NCI-H2029 (cell line): ENCODE measurements around the gene ANKK1.

Experiments used
- DNase-seq: peaks from one replicate; lab custom pipeline; 2025; lab: John Stamatoyannopoulos, UW

Gene ANKK1

DNA sequence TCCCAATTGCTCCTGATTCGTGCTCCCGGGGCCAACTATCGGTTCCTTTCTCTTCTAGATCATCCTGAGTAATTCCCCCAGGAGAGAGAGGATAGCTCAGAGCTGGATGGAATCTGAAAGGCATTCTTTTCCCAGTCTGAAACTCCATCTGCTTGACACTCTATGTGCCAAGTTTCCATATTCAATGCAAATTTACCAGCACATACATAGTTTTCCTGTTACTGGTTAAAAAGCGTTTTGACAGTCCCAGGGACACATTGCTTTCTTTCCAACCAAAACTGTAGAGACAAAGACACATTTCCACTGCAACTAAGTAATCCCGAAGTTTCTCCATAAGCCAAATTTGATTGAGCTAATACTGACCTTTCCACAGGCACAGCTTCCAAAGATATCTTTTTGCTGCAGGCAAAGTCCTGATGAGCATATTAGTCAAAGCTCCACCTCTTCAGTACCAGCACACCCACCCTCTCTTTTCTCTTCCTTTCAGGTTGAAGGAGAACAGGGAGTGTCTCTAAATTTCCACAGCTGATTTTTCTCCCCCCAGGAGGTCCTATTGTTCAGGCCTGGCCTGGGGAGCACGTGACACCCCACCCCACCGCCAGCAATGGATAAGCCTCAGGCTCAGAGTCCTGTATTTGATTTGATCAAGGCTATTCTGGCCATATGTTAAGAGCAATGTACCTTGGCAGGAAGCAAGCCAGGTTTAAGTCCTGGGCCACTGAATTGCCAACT, 9.7 kb upstream of the ANKK1 start:
- DNase-seq, result no peak

- DNase-seq, result no peak
Observed at GRCh38 chr11:113378692-113379091, 8.9 kb upstream of the ANKK1 start.

- DNase-seq, result no peak
Observed at GRCh38 chr11:113382121-113382520, 5.5 kb upstream of the ANKK1 start.

DNA sequence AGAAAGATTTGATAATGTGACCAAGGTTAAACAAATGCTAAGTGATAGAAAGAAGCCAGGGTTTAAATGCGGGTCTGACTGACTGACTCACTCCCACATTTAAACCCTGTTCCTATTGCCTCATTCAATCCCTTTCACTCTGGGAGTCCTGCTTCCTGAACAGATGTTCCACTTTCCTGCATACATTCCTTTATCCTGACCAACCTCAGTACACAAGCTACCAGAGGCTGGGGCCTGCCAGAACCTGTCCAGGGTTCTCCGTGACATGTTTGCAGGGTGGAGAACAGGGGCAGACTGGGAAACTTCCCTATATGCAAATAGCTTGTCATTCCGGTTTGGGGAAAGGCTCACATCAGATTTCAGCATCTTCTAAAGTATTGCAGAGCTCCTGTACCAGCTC, 3.0 kb upstream of the ANKK1 start:
- DNase-seq, result no peak

- peak; percentile 18 for DNase-seq
Observed at GRCh38 chr11:113385749-113386148, 1.8 kb upstream of the ANKK1 start.

- DNase-seq, result no peak
Observed at GRCh38 chr11:113386866-113387265, 713 bp upstream of the ANKK1 start.

- no peak for DNase-seq
Observed at GRCh38 chr11:113389272-113389671, 1.7 kb downstream of the ANKK1 start.

DNA sequence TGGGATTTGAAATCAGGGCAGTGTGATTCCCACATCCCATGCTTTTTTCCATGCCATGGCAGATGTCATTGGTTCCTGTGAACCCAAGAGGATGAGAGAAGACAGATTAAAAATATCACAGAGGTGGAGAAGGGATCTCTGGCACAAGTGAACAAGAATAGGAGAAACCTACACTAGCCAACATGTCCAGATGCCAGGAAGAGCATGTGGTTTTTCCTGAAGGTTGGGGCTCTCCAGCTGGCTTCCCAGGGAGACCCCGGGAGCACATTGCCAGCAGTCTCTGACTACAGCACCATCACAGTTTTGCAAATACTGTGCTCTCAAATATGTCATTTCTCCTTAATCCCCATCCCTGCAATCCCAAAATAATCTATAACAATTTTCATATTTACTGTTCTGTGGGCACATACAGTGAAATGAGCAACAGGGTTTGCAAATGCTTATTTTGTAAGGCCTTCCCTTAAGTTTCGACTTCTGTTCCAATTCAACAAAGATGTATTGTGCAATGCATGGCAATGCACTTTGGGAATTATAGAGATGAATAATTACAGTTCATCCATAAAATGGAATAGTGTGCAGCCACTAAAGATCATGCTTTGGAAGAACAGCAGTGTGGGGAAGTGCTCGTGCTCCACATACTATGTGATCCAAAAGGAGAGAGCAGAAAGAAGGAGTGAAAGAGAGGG, 4.8 kb downstream of the ANKK1 start:
- no peak for DNase-seq

DNA sequence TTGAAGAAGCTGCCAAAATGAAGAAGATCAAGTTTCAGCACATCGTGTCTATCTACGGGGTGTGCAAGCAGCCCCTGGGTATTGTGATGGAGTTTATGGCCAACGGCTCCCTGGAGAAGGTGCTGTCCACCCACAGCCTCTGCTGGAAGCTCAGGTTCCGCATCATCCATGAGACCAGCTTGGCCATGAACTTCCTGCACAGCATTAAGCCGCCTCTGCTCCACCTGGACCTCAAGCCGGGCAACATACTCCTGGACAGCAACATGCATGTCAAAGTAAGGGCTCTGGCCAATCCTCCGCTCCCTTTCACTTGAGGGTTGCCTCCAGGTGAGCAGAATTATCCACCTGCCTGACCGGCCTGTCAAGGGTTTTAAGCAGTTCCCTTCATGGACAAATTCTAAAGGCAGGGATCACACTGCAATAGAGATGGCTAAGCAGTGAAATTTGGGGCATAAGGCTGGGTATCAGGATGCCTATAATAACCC, 6.0 kb downstream of the ANKK1 start:
- no peak for DNase-seq

DNA sequence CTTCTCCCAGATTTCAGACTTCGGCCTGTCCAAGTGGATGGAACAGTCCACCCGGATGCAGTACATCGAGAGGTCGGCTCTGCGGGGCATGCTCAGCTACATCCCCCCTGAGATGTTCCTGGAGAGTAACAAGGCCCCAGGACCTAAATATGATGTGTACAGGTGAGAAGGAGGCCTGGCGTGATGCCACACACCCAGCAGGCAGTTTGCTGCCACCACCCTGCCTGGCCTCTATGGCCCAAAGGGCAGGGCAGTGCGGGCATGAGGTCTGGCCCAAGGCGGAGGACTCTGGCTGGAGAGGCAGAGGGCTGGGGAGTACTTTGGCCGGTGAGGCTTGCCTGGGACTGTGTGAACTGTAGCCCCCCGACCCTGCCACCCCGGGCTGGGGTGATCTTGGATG, 7.3 kb downstream of the ANKK1 start:
- DNase-seq, result no peak

DNA sequence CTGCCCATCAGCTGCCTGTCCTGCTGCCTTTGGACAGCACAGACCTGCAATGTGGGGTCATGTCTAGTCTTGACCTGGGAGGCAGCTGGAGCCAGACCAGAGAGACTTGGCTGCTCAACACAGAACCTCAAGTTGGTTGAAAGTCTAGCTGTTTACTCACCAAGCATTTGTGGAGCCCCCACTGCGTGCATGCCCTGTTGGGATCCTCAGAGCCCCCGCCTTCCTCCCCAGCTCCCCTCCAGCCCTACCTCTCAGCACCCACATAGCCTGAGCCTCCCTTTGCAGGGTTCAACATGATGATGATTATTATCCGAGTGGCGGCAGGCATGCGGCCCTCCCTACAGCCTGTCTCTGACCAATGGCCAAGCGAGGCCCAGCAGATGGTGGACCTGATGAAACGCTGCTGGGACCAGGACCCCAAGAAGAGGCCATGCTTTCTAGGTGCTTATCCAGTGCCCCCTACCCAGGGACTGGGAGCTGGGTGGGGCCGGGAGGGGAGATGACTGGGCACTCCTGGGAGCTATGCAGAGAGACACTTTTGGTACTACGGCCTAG, 8.3 kb downstream of the ANKK1 start:
- no peak for DNase-seq

GRCh38 chr11:113396690-113397089, 9.1 kb downstream of the ANKK1 start:
- no peak for DNase-seq

DNA sequence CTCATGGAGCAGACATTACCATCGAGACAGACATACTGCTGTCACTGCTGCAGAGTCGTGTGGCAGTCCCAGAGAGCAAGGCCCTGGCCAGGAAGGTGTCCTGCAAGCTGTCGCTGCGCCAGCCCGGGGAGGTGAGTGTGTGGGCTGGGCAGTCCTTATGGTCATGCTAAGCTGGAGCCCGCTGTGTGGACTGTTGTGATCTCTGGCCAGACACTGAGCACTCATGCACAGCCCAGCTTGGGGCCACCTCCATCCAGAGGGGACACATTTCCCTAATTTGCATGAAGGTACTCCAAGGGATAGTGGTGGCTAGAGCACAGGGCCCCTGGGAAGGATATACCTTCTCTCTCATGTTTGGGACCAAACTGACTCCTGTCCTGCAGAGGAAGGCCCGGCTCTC, 9.6 kb downstream of the ANKK1 start:
- no peak for DNase-seq

- DNase-seq, result no peak
Observed at GRCh38 chr11:113397821-113398220, 10.2 kb downstream of the ANKK1 start.

GRCh38 chr11:113398669-113399430, 11.3 kb downstream of the ANKK1 start:
- no peak for DNase-seq

DNA sequence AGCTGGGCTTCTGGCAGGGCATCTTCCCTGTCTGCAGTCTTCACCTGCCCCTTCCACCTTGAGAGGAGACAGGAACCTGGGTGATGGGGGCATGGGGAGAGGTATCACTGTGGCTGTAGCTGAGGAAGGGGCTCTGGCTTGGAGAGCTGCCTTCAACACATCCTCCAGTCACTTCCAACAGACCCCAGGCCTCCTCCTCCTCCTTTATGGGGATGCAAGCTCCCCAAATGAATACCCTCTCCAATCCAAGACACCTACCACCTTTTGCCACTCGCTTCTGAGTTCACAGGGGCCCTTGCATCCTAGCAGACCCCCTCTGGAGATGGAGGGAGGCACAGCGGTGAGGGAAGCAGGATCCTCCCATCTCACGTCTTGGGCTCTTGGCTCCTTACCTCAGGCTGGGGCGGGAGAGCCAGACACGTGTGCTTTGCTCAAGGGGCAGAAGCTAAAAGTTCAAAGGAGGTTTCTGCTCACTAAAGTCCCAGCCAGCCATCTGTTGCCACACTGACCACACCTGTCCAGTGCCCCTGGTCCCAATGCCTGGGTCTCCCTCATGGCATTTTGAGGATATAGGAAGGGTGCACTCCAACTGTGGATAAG, 13.2 kb downstream of the ANKK1 start:
- DNase-seq, result no peak

GRCh38 chr11:113401718-113402117, 14.1 kb downstream of the ANKK1 start:
- DNase-seq, result peak; percentile 97

DNA sequence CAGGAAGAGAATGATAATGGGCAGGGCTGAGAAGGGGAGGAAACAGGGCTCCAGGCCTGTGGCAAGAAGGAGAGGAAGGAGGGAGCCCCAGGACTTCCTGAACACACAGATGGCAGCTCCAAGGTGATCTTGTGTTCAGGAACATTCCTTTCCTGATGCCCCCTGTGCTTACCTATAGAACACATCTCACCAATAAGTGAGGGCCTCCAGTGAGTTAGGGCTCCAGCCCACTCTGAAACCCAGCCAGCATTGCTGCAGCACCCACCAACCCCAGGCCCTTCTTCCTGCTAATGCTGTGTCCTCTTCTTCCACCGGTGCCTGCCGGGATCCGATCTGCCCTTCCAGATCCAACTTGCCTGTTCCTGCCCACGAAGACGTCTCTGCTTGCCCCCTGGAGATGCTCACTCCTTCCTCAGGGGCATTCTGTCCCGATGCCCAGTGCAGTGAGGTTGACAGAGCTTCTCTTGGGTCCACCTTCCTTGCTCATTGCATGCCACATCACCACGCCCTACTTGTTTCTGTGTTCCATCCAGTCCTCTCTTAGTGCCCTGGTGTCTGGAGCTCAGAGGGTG, 17.4 kb downstream of the ANKK1 start:
- no peak for DNase-seq

DNA sequence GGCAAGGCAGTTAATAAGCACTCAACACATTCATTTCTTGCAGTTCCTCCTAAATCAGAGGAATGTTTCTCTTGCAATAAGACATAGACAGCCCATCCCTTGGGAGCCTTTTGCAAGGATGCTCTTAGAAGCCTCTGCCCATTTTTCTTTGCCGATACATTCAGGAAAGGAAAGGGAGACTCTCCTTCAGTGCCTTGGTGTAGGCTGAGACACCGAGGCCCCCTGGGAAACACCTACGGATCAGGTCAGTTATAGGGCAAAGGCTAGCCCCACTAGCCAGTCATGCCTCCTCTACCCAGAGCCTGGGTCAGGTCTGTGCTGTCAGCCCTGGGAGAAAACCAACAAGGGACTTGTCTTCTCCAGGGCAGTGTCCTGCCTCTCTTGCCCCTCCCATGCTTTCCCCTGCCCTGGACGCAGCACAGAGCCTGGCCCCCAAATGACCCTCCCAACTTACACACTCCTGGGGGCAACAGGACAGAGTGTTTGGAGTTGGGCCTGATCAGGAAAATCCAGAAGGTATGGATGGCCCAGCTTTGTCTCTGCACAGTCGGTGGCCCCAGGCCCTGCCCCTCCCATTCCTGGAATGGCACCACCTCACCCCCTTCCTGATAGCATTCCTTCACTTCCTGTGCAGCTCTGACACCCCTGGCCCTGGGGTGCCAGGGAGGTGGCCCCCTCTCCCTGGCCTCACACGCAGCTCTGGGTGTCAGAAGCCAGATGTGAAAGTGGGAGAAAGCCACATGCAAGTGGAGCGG, 18.3 kb downstream of the ANKK1 start:
- DNase-seq, result no peak

DNA sequence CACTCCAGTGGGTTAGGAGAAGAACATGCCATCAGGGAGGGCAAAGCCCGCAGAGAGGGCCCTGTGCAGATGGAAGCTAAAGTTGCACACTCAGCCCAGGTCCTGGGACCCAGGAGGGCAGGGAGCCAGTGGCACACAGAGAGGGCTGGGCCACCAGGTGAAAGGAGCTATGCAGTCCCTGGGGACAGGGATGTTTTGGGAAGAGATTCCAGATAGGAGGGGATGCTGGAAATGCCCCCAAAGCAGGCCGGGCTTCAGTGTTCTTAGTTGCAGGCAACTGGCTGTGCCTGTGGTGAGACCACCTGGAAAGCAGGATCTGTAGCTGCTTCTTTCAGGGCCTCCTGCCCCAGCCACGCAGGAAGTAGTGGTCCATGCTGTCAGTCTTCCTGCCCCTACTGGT, 19.6 kb downstream of the ANKK1 start:
- DNase-seq, result no peak

GRCh38 chr11:113408206-113408605, 20.6 kb downstream of the ANKK1 start:
- DNase-seq, result no peak
